GM19324 (cell line): ENCODE measurements around the gene AGBL1.

ENCODE experiments used
- ATAC-seq: cut with Tn5 transposase; IDR thresholded peaks from one replicate; pipeline ENCODE4 v1.9.1; 2021; ENCODE audit warnings: mild to moderate bottlenecking, moderate library complexity; ENCODE audit not compliant: unreplicated experiment, low FRiP score

The AGBL1 gene

DNA sequence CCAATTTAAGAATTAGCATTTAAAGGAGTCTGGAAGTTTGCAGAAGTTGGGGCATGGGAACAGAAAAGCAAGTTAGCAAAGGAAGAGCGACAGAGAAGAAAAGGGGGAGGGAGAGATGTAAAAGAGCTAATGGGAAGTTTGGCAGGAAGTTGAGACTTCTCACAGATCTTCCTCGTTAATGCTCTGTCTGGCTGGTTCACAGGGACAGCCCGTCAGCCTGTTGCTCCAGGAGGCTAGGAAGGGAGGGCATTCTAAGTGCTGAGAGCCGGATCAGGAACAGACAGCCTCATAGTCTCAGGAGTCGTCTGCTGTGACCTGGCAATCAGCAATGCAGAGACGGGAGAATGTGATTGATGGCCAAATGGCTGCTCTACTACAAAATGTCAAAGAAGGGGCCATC lies 150.3 kb downstream of the AGBL1 start:
- no peak for ATAC-seq

- ATAC-seq, result no peak
These were observed 152.4 kb downstream of the AGBL1 start for GRCh38 chr15:86231864-86232721.

DNA sequence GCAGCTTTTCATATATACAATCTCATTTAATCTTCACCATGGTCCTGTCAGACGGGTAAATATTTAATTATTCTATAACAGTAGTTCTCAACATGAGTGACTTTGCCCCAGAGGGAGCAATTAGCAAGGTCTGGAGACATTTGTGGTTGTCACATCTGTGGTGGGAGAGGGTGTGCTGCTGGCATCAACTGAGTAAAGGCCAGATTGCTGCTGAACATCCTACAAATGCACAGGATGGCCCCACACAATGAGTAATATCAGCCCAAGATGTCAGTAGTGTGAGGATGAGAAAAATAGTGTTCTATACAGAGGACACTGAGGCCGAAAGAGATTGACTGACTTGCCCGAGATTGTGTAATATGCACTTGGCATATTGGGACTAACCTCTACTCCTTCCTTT lies 156.0 kb downstream of the AGBL1 start:
- ATAC-seq, result no peak

DNA sequence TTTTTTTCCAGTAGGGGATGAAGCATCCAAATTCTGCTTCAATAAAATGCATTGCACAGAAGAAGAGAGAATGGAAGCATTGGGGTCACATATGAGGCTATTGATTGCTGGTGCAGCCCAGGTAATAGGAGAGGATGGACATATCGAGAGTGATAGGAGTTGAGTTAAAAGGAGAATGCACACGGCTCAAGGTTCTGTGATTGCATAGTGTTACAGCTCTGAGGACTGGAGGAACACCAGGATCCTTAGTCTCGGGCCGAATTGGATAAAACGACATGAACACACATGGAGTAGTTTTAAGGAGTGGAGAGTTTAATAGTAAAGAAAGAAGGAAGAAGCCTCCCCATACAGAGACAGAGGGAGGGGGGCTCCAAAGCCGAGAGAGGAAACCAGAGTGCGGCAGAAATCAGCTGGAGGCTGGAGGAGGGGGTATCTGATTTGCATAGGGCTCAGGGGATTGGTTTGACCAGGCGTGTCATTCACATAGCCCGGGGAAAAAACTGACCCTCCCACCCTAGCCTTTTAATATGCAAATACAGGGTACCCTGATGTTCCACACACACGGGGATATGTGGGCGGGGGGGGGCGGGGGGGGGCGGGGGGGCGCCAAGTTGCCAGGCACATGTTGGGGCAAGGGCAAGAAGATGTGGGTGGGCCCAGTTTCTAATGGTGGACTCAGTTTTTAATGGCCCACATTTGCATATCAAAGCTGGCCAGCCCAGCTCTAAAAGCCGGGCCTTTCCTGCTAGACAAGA lies 156.9 kb downstream of the AGBL1 start:
- ATAC-seq, result no peak

GRCh38 chr15:86237111-86237500 lies 157.4 kb downstream of the AGBL1 start:
- no peak for ATAC-seq

DNA sequence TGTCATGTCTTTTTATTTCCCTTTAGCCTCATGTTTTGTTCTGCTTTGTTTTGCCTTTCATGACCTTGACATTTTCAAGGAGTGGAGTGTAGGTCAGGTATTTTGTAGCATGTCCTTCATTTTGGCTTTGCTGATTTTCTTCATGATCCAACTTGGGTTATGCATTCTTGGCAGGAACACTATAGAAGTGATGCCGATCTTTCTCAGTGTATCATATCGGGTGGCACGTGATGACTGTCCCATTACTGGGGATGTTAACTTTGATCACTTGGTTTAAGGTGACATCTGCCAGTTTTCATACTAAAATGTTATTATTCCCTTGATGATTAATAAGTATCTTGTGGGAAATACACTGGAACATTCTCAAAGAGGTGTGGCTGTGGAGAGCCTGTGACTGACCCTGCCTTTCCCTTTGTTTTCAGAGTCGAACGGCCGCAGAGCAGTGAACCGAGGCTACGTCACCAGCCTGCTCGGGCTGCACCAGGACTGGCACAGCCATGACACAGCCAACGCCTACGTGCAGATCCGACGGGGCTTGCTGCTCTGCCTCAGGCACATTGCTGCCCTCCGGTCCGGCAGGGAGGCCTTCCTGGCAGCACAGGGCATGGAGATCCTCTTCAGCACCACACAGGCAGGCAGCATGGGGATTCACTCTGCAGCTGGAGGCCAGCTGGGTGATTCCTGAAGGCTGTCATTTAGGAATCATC lies 167.7 kb downstream of the AGBL1 start:
- ATAC-seq, result no peak

- no peak for ATAC-seq
These were observed 175.6 kb downstream of the AGBL1 start for GRCh38 chr15:86255247-86255646.

GRCh38 chr15:86256628-86257027 lies 177.0 kb downstream of the AGBL1 start:
- no peak for ATAC-seq

- no peak for ATAC-seq
These were observed 179.9 kb downstream of the AGBL1 start for GRCh38 chr15:86259589-86259988.

- ATAC-seq, result no peak
These were observed 183.6 kb downstream of the AGBL1 start for GRCh38 chr15:86263230-86263629.

DNA sequence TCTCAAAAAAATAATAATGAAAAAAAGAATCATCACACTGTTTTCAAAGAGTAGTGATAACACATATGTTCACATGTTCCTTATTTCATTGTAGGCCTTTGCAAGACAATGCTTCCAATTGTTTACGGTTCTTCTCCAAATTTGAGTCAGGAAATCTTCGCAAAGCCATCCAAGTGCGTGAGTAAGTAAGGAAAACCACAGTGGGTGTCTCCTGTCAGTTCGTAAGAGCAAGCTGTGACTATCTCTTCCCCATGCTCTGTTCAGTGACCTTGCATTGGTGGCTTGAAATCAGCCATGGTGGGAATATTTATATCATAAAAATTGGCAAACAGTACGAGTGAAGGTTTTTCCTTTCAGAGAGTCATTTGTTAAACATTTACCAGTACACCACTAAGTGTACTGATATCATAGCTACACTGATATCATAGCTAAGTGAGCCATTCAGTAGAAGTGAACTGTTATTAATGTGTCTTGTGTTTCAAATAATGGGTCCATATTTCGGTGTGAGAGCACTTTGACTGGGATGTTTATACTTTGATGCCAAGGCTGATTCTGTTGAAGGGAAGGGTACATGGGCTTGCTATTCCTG lies 187.3 kb downstream of the AGBL1 start:
- ATAC-seq, result no peak

- no peak for ATAC-seq
These were observed 188.2 kb downstream of the AGBL1 start for GRCh38 chr15:86267892-86268291.

- no peak for ATAC-seq
These were observed 188.9 kb downstream of the AGBL1 start for GRCh38 chr15:86268558-86268957.

DNA sequence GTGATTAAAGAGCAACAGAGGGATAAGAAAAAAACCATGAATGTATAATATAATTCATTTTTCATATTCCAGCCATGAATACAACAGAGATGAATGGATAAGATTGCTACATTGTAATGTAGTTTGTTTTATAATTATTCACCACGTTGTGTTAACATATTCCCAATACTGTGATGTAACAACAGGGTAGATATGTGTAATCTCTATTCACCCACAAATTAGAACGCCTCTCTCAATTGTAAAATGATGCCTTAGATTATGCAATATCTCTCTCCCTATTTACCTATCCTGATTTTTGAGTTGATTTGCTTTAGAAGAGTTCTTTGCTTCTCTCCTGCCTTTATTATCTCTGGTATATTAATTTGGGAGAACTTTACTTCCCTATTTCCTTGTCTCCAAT lies 193.6 kb downstream of the AGBL1 start:
- no peak for ATAC-seq

DNA sequence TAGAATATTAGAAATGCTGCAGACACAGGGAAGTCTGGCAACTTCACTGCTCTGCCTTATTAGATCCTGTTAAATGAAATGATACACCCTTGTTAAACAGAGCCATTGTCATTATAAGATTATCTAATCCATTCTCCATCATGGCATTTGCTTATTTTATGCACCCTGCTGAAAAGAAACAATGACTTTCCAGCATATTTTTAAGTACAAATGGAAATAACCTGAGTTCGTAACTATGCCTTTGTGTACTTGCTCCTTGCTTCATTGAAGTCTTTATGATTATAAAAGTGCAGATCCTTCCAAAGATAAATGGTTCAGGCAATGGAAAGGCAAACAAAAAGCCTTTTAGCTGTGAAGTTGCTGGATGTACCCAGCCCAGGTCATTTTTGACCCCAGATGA lies 195.7 kb downstream of the AGBL1 start:
- ATAC-seq, result no peak

DNA sequence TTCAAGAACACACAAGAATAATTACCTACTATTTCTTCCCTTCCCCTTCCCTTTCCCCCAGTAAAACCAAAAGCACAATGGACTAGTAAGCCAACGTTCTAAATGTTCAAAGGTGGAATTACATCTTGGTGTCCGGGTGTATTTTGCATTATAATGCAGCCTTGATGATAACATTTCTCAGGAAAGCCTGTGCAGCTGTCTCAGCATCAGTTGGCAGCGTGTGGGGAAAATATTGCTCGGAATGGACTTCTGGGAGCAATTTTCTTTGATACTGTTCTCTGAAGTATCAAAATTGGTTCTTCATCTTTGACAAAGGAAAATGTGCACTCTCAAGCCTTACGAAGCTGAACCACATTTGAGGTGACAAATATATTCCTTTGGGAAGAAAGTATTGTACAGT lies 198.9 kb downstream of the AGBL1 start:
- no peak for ATAC-seq

- no peak for ATAC-seq
These were observed 205.0 kb downstream of the AGBL1 start for GRCh38 chr15:86284635-86285034.

DNA sequence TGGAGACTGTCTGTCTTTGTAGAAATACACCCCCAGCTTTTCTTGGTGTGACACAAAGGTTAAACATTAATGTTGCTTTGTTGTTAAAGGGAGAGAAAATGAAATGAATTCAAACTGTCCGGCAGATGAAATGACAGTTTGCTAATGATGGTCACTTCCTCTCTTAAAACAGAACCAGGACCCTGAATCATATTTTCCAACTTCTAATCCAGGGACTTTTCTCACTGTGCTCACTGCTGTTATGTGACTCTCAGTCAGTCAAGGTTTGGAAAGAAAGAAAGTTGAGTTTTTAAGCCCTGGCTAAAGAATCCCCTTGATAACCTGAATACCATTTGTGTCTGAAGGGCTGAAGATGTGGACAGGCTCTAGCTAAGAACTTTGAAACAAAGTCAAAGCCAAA lies 215.8 kb downstream of the AGBL1 start:
- ATAC-seq, result no peak

- no peak for ATAC-seq
These were observed 217.1 kb downstream of the AGBL1 start for GRCh38 chr15:86296769-86297168.

DNA sequence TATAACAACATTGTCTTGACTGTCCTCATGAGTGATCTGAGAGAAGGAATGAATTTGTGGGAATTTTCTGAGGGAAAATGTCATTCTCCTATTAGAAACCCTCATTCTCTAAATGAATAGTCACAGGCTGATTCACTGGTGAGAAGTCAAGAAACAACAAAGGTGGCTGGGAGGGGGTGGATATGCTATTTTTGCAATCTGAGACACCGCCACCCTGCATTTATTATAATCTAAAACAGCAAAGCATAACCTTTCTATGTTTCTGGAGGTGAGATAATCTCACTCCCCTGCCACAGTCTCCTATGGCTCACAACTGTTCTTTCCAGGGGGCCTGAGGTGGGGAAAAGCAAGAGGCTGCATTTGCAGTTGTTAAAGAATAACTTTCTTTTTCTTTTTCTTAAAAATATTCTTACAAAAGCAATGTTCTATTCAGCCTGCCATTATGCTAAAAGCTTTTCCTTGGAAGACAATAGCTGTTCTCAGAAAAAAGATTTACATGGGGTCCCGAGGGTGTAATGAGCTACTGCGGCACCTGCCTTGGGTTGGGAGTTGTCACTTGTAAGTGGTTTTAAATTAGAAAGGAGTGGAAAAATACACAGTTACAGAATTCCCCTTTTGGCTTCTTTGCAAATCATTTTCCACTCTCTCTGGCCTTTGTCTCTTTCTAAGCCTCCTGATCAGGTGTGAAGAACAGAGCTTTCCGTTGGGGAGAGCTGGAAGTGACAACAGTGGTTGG lies 220.9 kb downstream of the AGBL1 start:
- ATAC-seq, result no peak
